ENCODE data around the gene DNAJC21.

GRCh38 chr5:34998058-34998789 is 68.9 kb downstream of the DNAJC21 start:
- TF ChIP-seq CTCF (IDR thresholded peaks at IDR 0.05) = no peak
- no peak for TF ChIP-seq POLR2A (IDR thresholded peaks at IDR 0.05)
- no peak for TF ChIP-seq POLR2AphosphoS5 (IDR thresholded peaks at IDR 0.05)
